ENCODE results near the gene GLCE. TPM values are rescaled to one million over a fixed set of nuclear protein-coding genes. Genes with fewer than 3 reads are reported as not detected.
"Not testable (repeated sequence)": the region's sequence is repeated elsewhere in the genome, so short reads cannot be mapped to it uniquely, and the experiment has no call there.

The GLCE gene
- total and polyA plus RNA-seq, 2 donors = 7.3 to 12.8 TPM

DNA sequence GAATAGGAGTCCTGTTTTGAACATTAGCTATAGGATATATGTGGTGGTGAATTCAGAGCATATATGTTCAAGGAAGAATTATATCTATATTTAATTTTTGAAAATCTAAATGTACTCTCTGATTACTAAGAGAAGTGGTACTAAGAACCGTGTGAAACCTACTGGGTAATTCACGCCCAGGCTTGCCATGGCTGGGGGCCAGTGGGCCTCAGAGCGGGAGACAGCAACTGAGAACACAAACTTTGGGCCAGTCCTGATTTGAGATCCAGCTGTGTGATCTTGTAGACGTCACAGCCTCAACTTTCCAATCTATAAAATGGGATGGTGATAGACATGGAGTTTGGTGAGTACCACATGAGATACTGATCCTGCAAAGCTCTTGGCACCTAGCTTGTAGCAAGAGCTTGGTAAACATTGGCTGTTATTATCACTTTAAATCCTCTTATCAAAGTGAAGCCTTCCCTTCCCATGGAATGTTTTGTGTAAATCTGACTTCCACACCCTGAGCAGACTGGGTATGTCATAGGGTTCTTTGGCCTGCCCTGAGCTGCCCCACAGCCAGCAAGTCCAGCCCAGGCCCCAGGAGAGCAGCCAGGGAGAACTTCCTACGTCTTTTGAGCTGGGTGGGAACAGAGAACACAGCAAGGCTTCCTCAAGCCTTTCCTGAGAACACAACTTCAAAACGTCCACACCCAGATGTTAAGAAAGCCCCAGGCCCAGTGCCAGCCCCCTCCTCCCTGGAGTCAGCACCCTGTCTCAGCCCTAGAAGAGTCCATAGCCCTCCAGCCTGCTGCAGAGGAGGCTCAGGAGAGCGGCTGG lies 130.1 kb downstream of the GLCE start:
- no peak overlapping the region for H3K4me3 ChIP-seq (ENCODE audit: low read length in 2 of 2)
- H3K36me3 ChIP-seq (ENCODE audit: control insufficient read depth in 2 of 2, insufficient read depth in 2 of 2, low read length in 1 of 2) = no peaks in the 10 kb centered on the region
- H3K4me1 ChIP-seq (ENCODE audit: control insufficient read depth in 2 of 2, insufficient read depth in 2 of 2, low read length in 2 of 2) = peaks cover 0 to 3% of the 10 kb centered on the region in 2 donors
- no peak for DNase-seq (ENCODE audit: low read depth in 6 of 9, low spot score in 9 of 9)
- H3K27ac ChIP-seq (ENCODE audit: low read depth in 1 of 2, low read length in 1 of 2) = no peak overlapping the region
- WGBS = 89% methylated on average over 7 of the region's 7 CpGs
- H3K27me3 ChIP-seq (ENCODE audit: control insufficient read depth in 2 of 2, insufficient read depth in 1 of 2, low read length in 1 of 2) = peaks cover 0 to 2% of the 10 kb centered on the region in 2 donors
- no peaks in the 10 kb centered on the region for H3K9me3 ChIP-seq (ENCODE audit: control insufficient read depth in 2 of 2, insufficient read depth in 1 of 2, low read length in 1 of 2)

DNA sequence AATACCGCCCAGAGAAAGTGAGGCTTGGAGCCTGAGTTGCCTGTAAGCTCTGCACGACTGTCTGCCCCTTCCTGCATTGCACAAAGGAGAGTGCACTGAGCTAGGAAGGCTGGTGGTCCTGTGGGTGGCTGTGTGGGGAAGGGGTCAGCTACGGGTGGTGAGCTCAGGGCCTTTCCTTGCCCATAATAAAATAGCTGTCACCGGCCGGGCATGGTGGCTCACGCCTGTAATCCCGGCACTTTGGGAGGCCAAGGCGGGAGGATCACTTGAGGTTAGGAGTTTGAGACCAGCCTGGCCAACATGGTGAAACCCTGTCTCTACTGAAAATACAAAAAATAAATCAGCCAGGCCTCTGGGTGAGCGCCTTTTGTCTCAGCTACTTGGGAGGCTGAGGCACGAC lies 131.2 kb downstream of the GLCE start:
- not testable (repeated sequence) for H3K27ac ChIP-seq (ENCODE audit: low read depth in 1 of 2, low read length in 1 of 2); H3K4me3 ChIP-seq (ENCODE audit: low read length in 2 of 2); H3K27me3 ChIP-seq (ENCODE audit: control insufficient read depth in 2 of 2, insufficient read depth in 1 of 2, low read length in 1 of 2); H3K36me3 ChIP-seq (ENCODE audit: control insufficient read depth in 2 of 2, insufficient read depth in 2 of 2, low read length in 1 of 2); DNase-seq (ENCODE audit: low read depth in 6 of 9, low spot score in 9 of 9); H3K9me3 ChIP-seq (ENCODE audit: control insufficient read depth in 2 of 2, insufficient read depth in 1 of 2, low read length in 1 of 2); H3K4me1 ChIP-seq (ENCODE audit: control insufficient read depth in 2 of 2, insufficient read depth in 2 of 2, low read length in 2 of 2)
- 95% methylated on average over 10 of the region's 10 CpGs for WGBS

DNA sequence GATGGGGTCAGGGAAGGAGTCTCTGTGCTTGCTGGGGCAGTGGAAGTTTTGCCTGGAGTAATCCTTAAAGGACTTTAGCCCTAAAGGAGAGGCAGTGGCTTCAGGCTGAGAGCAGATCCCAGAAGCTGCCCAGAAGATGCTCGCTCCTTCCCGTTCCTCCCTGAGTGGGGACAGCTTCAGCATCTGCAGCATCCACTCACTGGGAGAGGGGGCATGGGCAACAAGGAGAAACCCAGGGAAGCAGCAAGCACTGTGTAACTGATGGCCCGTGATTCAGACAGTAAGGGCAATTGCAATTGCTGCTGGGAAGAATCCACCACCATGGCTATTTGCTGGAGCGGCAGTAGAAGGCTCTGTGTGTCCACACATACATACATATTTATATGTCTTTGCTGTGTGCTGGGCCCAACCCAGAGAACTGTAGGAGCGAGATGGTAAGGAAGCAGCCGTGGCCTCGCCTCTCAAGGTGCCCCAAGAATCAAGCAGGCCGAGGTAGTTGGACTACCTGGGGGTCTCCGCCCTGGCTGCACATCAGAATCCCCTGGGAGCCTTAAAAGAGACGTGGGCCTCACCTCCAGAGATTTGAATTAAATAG lies 132.5 kb downstream of the GLCE start:
- Histone ChIP-seq H3K27me3 (ENCODE audit: control insufficient read depth in 2 of 2, insufficient read depth in 1 of 2, low read length in 1 of 2) (peaks cover 2 to 18% of the 10 kb centered on the region in 2 donors), H3K27ac (ENCODE audit: low read depth in 1 of 2, low read length in 1 of 2) (no peak overlapping the region), H3K36me3 (ENCODE audit: control insufficient read depth in 2 of 2, insufficient read depth in 2 of 2, low read length in 1 of 2) (no peaks in the 10 kb centered on the region), H3K9me3 (ENCODE audit: control insufficient read depth in 2 of 2, insufficient read depth in 1 of 2, low read length in 1 of 2) (no peaks in the 10 kb centered on the region), H3K4me3 (ENCODE audit: low read length in 2 of 2) (no peak overlapping the region), H3K4me1 (ENCODE audit: control insufficient read depth in 2 of 2, insufficient read depth in 2 of 2, low read length in 2 of 2) (peaks cover 0 to 3% of the 10 kb centered on the region in 2 donors)
- DNase-seq (ENCODE audit: low read depth in 6 of 9, low spot score in 9 of 9) = no peak
- 94% methylated on average over 10 of the region's 10 CpGs for WGBS

DNA sequence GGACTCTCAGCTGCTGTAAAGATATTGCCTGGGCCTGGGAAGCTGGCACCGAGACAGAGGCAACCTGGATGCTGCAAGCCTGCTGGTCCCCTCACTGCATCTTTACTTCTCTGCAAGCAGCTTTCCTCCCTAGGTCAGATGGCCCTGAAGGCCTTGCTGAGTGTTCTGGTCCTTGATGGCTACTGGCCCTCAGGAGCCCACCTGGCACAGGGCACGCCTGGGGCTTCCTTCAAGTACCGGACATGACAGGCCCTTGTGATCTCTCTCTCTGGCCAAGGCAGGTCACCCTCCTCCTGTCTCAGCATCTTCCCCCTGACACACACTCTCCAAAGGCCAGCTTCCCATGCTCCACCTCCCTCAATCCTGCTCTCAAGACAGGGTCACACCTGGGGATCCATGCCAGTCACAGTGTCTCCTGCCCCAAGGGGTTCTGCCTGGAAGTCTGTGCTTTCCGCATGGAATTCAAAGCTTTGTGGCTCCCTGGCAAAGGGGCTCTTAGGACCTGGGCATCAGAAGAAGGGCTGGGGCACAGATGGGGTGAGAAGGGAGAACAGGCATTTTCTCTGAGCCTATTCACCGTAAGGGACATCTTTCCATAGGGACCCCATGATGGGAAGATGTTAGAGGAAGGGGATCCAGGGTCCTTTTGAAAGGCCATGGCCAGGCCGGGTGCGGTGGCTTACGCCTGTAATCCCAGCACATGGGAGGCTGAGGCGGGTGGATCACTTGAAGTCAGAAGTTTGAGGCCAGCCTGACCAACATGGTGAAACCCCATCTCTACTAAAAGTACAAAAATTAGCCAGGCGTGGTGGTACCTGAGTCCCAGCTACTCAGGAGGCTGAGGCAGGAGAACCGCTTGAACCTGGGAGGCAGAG lies 133.5 kb downstream of the GLCE start:
- H3K9me3 ChIP-seq (ENCODE audit: control insufficient read depth in 2 of 2, insufficient read depth in 1 of 2, low read length in 1 of 2) = no peaks in the 10 kb centered on the region
- H3K4me1 ChIP-seq (ENCODE audit: control insufficient read depth in 2 of 2, insufficient read depth in 2 of 2, low read length in 2 of 2) = peaks cover 0 to 6% of the 10 kb centered on the region in 2 donors
- H3K4me3 ChIP-seq (ENCODE audit: low read length in 2 of 2) = no peak overlapping the region
- H3K27ac ChIP-seq (ENCODE audit: low read depth in 1 of 2, low read length in 1 of 2) = no peak overlapping the region
- 97% methylated on average over 11 of the region's 11 CpGs for WGBS
- H3K36me3 ChIP-seq (ENCODE audit: control insufficient read depth in 2 of 2, insufficient read depth in 2 of 2, low read length in 1 of 2) = no peaks in the 10 kb centered on the region
- peaks cover 13 to 28% of the 10 kb centered on the region in 2 donors for H3K27me3 ChIP-seq (ENCODE audit: control insufficient read depth in 2 of 2, insufficient read depth in 1 of 2, low read length in 1 of 2)
- no peak for DNase-seq (ENCODE audit: low read depth in 6 of 9, low spot score in 9 of 9)

DNA sequence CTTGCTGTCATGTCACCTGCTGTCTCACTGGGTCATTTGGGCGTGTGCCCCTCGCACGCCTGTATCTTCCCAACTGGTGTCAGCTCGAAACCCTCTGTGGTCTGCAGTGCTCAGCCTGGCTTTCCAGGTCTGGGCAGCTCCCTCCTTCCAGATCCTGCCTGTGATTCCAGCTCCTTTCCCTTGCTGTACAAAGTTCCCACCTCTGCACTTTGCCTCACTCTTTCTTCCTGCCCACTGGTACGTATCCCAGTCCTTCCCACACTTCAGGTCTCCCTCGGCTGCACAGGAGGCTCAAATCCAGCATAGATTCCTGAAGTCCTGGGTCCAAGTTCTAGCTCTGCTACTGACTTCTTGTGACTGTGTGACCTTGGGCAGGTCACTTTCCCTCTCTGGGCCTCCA lies 136.2 kb downstream of the GLCE start:
- H3K27me3 ChIP-seq (ENCODE audit: control insufficient read depth in 2 of 2, insufficient read depth in 1 of 2, low read length in 1 of 2) = peaks cover 24 to 48% of the 10 kb centered on the region in 2 donors
- no peaks in the 10 kb centered on the region for H3K9me3 ChIP-seq (ENCODE audit: control insufficient read depth in 2 of 2, insufficient read depth in 1 of 2, low read length in 1 of 2)
- no peak overlapping the region for H3K4me3 ChIP-seq (ENCODE audit: low read length in 2 of 2)
- no peak overlapping the region for H3K27ac ChIP-seq (ENCODE audit: low read depth in 1 of 2, low read length in 1 of 2)
- DNase-seq (ENCODE audit: low read depth in 6 of 9, low spot score in 9 of 9) = no peak
- H3K36me3 ChIP-seq (ENCODE audit: control insufficient read depth in 2 of 2, insufficient read depth in 2 of 2, low read length in 1 of 2) = no peaks in the 10 kb centered on the region
- peaks cover 0 to 3% of the 10 kb centered on the region in 2 donors for H3K4me1 ChIP-seq (ENCODE audit: control insufficient read depth in 2 of 2, insufficient read depth in 2 of 2, low read length in 2 of 2)
- WGBS = 97% methylated on average over 6 of the region's 6 CpGs

DNA sequence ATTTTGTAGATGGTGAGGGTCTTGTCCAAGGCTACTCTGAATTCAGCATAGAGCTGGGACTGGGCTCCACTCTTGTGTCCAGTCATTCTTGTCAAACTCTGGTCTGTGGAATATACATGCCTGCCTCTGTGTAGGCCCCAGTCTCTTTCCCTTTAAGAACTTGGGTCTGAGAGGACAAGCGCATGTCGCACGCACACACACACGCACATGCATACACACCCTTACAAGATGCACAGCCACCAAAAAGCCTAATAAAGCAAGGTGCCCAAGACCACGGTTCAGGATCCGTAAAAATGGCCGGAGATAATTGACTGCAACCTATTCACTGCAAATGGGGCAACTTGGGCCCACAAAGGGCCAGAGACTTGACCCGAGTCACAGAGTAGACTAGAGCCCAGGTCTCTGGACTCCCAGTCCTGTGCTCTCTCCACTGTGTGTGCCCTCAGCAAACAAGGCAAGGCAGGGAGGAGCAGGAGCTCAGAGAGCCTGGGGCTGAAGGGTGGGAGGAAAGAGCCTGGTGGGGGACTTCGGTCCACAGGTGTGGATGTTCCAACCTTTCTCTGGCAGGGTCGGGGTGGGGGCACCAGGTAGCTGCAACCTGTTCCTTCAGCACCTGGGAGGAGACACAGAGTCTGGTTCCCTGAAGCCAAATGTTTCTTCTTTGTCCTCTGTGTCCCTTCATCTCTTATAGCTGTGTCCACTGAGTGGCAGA lies 137.4 kb downstream of the GLCE start:
- peaks cover 24 to 52% of the 10 kb centered on the region in 2 donors for H3K27me3 ChIP-seq (ENCODE audit: control insufficient read depth in 2 of 2, insufficient read depth in 1 of 2, low read length in 1 of 2)
- WGBS = 96% methylated on average over 10 of the region's 10 CpGs
- H3K4me3 ChIP-seq (ENCODE audit: low read length in 2 of 2) = no peak overlapping the region
- DNase-seq (ENCODE audit: low read depth in 6 of 9, low spot score in 9 of 9) = no peak
- no peaks in the 10 kb centered on the region for H3K9me3 ChIP-seq (ENCODE audit: control insufficient read depth in 2 of 2, insufficient read depth in 1 of 2, low read length in 1 of 2)
- no peak overlapping the region for H3K27ac ChIP-seq (ENCODE audit: low read depth in 1 of 2, low read length in 1 of 2)
- H3K4me1 ChIP-seq (ENCODE audit: control insufficient read depth in 2 of 2, insufficient read depth in 2 of 2, low read length in 2 of 2) = peaks cover 0 to 3% of the 10 kb centered on the region in 2 donors
- no peaks in the 10 kb centered on the region for H3K36me3 ChIP-seq (ENCODE audit: control insufficient read depth in 2 of 2, insufficient read depth in 2 of 2, low read length in 1 of 2)

DNA sequence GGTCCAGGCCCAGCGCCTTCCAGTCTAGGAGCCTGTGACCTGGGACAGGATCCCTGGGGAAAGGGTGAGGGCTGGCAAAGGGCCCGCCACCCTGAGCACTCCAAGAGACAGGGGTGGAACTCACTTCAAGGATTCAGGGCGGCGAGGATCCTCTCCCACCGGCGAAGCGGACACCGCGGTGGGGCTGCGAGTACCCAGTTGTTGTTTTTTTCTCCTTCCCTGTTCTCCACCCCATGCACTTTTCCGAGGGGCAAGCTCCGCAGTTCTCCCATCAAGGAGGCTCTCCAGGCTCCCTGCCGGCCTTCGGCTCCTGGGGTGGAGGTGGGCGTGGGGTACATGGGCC lies 137.9 kb downstream of the GLCE start:
- H3K36me3 ChIP-seq (ENCODE audit: control insufficient read depth in 2 of 2, insufficient read depth in 2 of 2, low read length in 1 of 2) = no peaks in the 10 kb centered on the region
- peaks cover 0 to 3% of the 10 kb centered on the region in 2 donors for H3K4me1 ChIP-seq (ENCODE audit: control insufficient read depth in 2 of 2, insufficient read depth in 2 of 2, low read length in 2 of 2)
- H3K9me3 ChIP-seq (ENCODE audit: control insufficient read depth in 2 of 2, insufficient read depth in 1 of 2, low read length in 1 of 2) = no peaks in the 10 kb centered on the region
- H3K27me3 ChIP-seq (ENCODE audit: control insufficient read depth in 2 of 2, insufficient read depth in 1 of 2, low read length in 1 of 2) = peaks cover 24 to 52% of the 10 kb centered on the region in 2 donors
- H3K4me3 ChIP-seq (ENCODE audit: low read length in 2 of 2) = no peak overlapping the region
- no peak overlapping the region for H3K27ac ChIP-seq (ENCODE audit: low read depth in 1 of 2, low read length in 1 of 2)
- DNase-seq (ENCODE audit: low read depth in 6 of 9, low spot score in 9 of 9) = no peak
- 77% methylated on average over 15 of the region's 15 CpGs for WGBS

DNA sequence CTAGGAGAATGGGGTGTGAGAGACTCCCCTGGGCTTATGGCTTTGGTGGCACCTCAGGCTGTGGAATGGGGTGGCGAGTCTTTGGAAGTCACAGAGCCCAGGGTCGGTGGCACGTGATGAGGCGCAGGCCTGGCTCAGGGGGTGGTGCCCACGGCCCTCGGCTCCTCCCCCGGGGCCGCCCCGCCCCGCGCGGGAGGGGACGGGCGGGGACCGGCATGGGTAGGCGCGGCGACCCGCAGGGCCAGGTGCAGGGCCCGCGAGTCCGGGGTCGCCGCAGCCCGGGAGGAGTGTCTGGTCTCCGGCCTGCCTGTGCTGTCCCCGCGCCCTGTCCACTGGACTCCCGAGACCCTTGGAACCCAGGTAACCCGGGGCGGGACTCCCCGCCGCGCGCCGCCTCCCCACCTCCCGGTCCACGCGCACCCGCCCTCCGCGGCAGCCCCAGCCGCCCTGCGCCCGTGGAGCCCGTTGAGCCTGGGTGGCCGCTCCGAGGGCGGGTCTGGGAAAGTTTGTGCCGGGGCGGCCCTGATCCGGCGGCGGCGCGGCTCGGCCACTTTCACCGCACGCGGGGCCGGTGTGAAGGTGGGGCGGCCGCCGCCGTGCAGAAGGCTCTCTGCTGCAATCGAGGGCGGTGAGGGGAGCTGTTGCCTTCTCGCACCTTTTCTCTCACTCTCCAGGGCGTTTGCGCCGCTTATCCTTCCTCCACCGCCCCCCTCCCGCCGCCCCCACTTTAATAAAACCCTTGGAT lies 138.4 kb downstream of the GLCE start, which contains the start of gene PAQR5:
Gene PAQR5, plus strand, starts transcription at position 216 of the 745 bp plus-strand sequence. CDS start 61,169 bp downstream, outside the sequence.
- Histone ChIP-seq H3K4me1 (ENCODE audit: control insufficient read depth in 2 of 2, insufficient read depth in 2 of 2, low read length in 2 of 2) (peaks cover 0 to 3% of the 10 kb centered on the region in 2 donors), H3K27ac (ENCODE audit: low read depth in 1 of 2, low read length in 1 of 2) (no peak within 1 kb of the TSS), H3K9me3 (ENCODE audit: control insufficient read depth in 2 of 2, insufficient read depth in 1 of 2, low read length in 1 of 2) (no peaks in the 10 kb centered on the region), H3K36me3 (ENCODE audit: control insufficient read depth in 2 of 2, insufficient read depth in 2 of 2, low read length in 1 of 2) (no peaks in the 10 kb centered on the region), H3K27me3 (ENCODE audit: control insufficient read depth in 2 of 2, insufficient read depth in 1 of 2, low read length in 1 of 2) (peaks cover 24 to 52% of the 10 kb centered on the region in 2 donors), H3K4me3 (ENCODE audit: low read length in 2 of 2) (peak within 1 kb of the TSS in 1 of 2 donors; percentile 48)
- peak in 5 of 9 donors; percentile 15 to 44 (median 17) for DNase-seq (ENCODE audit: low read depth in 6 of 9, low spot score in 9 of 9)
- 2% methylated on average over 74 of the region's 74 CpGs for WGBS
